PC-9 (cell line): Measurements from ENCODE around the gene RAET1L.

Experiments used
- CTCF ChIP-seq: fragments of 200-600 bp; sonication (generic); conservative IDR thresholded peaks from 2 replicates; pipeline ENCODE4 v1.6.1; 2017; ENCODE audit warnings: mixed run types, antibody characterized with exemption, mild to moderate bottlenecking, moderate library complexity
- EZH2 ChIP-seq: fragments of 200-600 bp; sonication (generic); IDR thresholded peaks from 2 replicates; pipeline ENCODE4 v1.8.0; 2017; ENCODE audit warnings: antibody characterized with exemption, low read depth

- no peak for TF ChIP-seq CTCF
- no peak for TF ChIP-seq EZH2
Measured at GRCh38 chr6:149978610-149979009, 46.7 kb downstream of the RAET1L start.
